GM21515 (cell line): Measurements from ENCODE around the gene SCAF4.
"Not testable (repeated sequence)": the region's sequence is repeated elsewhere in the genome, so short reads cannot be mapped to it uniquely, and the experiment has no call there.

Source experiments
- ATAC-seq: cut with Tn5 transposase; IDR thresholded peaks from one replicate; pipeline ENCODE4 v1.9.1; 2021; ENCODE audit not compliant: unreplicated experiment

The SCAF4 gene

DNA sequence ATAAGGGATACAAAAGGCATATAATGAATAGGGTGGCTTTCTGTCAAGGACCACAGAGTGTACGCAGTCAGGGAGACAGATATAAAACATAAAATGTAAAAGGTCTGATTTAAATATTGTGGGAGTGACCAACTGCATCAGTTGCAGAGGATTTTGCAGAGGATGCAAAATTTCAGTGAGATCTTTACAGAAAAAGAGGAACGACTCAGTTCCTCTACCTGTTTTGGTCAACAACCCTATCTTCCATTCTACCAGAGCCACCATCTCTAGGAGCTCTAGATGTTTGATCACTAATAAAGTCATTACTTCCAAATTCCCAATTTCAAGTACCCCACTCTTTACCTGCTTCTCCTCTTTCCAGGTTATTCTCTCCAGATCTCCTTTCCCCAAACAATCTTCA is 56.0 kb downstream of the SCAF4 start:
- ATAC-seq = no peak

DNA sequence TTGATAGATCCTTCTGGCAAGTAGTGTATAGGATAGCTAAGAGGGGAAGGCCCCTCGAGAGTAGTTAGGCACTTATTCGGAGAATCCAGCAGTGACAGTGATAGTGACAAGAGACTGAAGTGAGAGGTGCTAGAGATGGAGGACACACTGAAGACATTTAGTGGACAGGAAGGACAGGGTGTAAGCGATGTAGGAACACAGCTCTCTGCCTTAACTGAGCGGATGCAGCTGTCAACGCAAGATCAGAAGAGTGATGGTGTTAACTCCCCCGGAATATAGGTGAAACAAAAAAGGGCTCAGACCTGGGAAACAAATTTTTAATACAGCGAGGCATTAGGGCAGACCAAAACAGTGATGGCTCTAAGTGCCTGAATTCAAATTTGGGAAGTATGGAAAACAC is 56.6 kb downstream of the SCAF4 start:
- ATAC-seq = no peak

DNA sequence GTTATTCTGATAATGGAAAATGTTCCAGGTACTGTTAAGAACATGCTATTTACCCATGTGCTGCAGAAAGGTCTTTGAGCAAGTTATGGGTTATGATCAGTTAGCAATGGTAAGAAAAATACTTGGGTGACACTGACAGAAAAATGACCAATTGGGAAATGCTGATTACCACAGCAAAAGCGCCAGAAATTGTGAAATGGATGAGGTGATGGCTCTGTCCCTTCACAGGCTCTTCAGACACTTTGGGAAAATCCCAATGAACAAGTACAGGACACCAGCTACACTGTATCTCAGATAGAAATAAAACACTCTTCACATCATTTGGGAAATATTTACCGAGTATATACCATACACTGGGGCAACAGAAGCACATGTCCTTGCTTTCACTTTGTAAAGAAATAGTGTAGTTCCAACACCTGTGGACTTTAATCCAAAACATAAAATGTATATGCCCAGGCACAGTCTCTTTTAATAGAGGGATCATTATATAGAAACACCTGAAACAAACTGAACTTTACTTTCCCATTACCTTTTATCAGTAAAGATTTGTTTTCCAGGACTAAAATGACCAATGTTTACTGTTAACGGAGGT is 58.5 kb downstream of the SCAF4 start:
- ATAC-seq = no peak

- ATAC-seq = no peak
Measured at GRCh38 chr21:31671931-31672330, 60.0 kb downstream of the SCAF4 start.

- no peak for ATAC-seq
Measured at GRCh38 chr21:31671146-31671716, 60.7 kb downstream of the SCAF4 start.

- no peak for ATAC-seq
Measured at GRCh38 chr21:31670070-31670469, 61.8 kb downstream of the SCAF4 start.

- ATAC-seq = no peak
Measured at GRCh38 chr21:31668651-31669491, 63.0 kb downstream of the SCAF4 start.

GRCh38 chr21:31667639-31668038 is 64.3 kb downstream of the SCAF4 start:
- ATAC-seq = no peak

DNA sequence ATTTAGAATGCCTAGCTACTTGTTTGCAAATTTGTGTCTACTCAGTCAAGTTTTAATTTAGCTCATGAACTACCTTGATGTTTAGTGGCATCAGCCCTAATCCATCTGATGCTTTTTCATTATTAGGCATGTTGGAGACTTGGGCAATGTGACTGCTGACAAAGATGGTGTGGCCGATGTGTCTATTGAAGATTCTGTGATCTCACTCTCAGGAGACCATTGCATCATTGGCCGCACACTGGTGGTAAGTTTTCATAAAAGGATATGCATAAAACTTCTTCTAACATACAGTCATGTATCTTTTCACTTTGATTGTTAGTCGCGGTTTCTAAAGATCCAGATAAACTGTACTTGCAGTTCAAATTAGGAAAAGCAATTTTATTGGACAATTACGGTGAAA is 64.8 kb downstream of the SCAF4 start:
- no peak for ATAC-seq

DNA sequence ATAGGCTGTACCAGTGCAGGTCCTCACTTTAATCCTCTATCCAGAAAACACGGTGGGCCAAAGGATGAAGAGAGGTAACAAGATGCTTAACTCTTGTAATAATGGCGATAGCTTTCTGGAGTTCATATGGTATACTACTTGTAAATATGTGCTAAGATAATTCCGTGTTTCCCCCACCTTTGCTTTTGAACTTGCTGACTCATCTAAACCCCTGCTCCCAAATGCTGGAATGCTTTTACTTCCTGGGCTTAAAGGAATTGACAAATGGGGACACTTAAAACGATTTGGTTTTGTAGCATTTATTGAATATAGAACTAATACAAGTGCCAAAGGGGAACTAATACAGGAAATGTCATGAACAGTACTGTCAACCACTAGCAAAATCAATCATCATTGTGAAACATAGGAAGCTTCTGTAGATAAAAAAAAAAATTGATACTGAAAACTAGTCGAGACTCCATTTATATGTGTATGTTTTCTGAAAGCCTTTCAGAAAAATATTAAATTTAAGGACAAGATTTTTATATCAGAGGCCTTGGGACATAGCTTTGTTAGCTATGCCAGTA is 65.4 kb downstream of the SCAF4 start:
- no peak for ATAC-seq

DNA sequence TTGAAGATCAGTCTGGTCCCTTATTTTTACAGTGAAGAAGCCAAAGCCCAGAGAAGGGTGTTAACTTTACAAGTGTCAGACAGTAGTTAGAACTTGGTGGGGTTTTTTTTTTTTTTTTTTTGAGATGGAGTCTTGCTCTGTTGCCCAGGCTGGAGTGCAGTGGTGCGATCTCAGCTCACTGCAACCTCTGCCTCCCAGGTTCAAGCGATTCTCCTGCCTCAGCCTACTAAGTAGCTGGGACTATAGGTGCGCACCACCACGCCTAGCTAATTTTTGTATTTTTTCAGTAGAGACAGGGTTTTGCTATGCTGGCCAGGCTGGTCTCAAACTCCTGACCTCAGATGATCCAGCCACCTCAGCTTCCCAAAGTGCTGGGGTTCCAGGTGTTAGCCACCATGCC is 66.0 kb downstream of the SCAF4 start:
- not testable (repeated sequence) for ATAC-seq

DNA sequence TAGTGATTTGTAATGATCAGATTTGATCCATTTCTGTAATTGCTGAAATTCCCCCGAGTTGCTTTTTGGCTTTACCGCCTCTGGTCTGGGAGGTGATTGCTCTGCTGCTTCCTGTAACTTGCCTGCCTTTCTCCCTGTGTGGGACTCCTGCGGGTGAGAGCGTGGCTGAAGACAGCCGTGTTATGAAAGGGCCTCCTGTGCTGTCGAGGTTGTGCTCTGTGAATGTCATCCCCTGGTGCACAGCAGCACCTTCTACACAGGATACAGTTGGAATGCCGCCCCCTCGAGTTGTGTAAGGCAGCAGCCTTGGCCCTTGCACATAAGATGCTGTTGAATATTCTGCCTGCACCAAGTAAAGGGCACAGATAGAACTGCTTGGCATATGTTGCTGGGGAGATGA is 66.5 kb downstream of the SCAF4 start:
- ATAC-seq = no peak

GRCh38 chr21:31663584-31664249 is 68.2 kb downstream of the SCAF4 start:
- no peak for ATAC-seq

GRCh38 chr21:31660591-31660990 is 71.3 kb downstream of the SCAF4 start:
- ATAC-seq = peak; percentile 1

GRCh38 chr21:31660259-31660565 is 71.7 kb downstream of the SCAF4 start:
- ATAC-seq = peak; percentile 29

GRCh38 chr21:31659536-31660258 is 72.2 kb downstream of the SCAF4 start, which contains the start of gene SOD1:
Gene SOD1, plus strand, starts transcription at chr21:31659693. Its CDS starts 77 bp downstream, at chr21:31659770.
- peak; percentile 96 for ATAC-seq

GRCh38 chr21:31659286-31659535 is 72.7 kb downstream of the SCAF4 start:
- ATAC-seq = no peak

GRCh38 chr21:31658053-31658452 is 73.9 kb downstream of the SCAF4 start:
- no peak for ATAC-seq

- ATAC-seq = no peak
Measured at GRCh38 chr21:31656199-31657095, 75.5 kb downstream of the SCAF4 start.
